Neural crest cell (in vitro differentiated cells): Measurements from ENCODE around the gene FHDC1. TPM values are rescaled to one million over a fixed set of nuclear protein-coding genes. Genes with fewer than 3 reads are reported as not detected.

Experiments used
- DNase-seq: peaks from one replicate; pipeline ENCODE4 v3.0.0; 2021; ENCODE audit warnings: low read depth, mixed read lengths, low spot score
- H3K27ac Mint-ChIP-seq: one replicate; pipeline ENCODE4 v1.8.0; 2021; ENCODE audit warnings: mild to moderate bottlenecking, mixed read lengths; ENCODE audit not compliant: unreplicated experiment
- H3K27me3 Mint-ChIP-seq: 2 replicates; pipeline ENCODE4 v1.8.0; 2021; ENCODE audit warnings: low read depth, mild to moderate bottlenecking, mixed read lengths
- H3K36me3 Mint-ChIP-seq: 2 replicates; pipeline ENCODE4 v1.8.0; 2021; ENCODE audit warnings: low read depth, mild to moderate bottlenecking, mixed read lengths
- H3K4me1 Mint-ChIP-seq: 2 replicates; pipeline ENCODE4 v1.8.0; 2021; ENCODE audit warnings: mixed read lengths
- H3K4me3 Mint-ChIP-seq: one replicate; pipeline ENCODE4 v1.8.0; 2021; ENCODE audit warnings: mild to moderate bottlenecking, mixed read lengths
- H3K9me3 Mint-ChIP-seq: 2 replicates; pipeline ENCODE4 v1.8.0; 2021; ENCODE audit warnings: mixed read lengths
- total RNA-seq: library from RNA; stranded (reverse); gene quantifications from 2 replicates; pipeline ENCODE4 v1.2.1, GENCODE V29; 2021
- TF ChIP-seq, protein P1 (sequence below): fragments of 200-600 bp; sonication (generic); conservative IDR thresholded peaks from 2 replicates; pipeline ENCODE4 v1.5.0; 2021; ENCODE audit warnings: antibody characterized with exemption, mild to moderate bottlenecking

FHDC1 gene
- total RNA-seq, 1 donor from 2014 or later: 52.0 TPM

DNA sequence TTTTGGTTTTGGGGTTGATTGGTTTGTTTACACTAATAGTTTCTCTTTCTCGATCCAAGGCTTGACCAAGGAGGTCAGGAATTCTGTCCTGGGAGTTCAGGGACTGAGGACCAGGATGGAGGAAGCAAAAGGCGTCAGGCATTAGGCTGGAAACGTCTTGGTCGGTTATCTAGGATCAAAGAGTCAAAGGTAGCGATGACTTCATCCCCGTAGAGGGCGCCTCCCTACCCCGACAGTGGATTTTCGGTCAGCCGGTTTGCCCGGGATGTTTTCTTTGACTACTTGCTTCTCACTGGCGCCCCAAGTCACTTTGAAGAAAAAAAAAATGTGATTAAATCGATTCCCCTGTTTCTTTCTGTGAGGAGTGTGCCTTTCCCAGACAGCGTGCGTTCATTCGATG is 980 bp upstream of the FHDC1 start:
- H3K36me3 Mint-ChIP-seq: peaks cover 12% of the 10 kb centered on the region
- H3K4me3 Mint-ChIP-seq: peak overlapping the region; percentile 86
- H3K9me3 Mint-ChIP-seq: no peaks in the 10 kb centered on the region
- peaks cover 60% of the 10 kb centered on the region for H3K4me1 Mint-ChIP-seq
- H3K27ac Mint-ChIP-seq: no peak overlapping the region
- no peak for DNase-seq
- peaks cover 57% of the 10 kb centered on the region for H3K27me3 Mint-ChIP-seq
- TF ChIP-seq, protein P1, sequence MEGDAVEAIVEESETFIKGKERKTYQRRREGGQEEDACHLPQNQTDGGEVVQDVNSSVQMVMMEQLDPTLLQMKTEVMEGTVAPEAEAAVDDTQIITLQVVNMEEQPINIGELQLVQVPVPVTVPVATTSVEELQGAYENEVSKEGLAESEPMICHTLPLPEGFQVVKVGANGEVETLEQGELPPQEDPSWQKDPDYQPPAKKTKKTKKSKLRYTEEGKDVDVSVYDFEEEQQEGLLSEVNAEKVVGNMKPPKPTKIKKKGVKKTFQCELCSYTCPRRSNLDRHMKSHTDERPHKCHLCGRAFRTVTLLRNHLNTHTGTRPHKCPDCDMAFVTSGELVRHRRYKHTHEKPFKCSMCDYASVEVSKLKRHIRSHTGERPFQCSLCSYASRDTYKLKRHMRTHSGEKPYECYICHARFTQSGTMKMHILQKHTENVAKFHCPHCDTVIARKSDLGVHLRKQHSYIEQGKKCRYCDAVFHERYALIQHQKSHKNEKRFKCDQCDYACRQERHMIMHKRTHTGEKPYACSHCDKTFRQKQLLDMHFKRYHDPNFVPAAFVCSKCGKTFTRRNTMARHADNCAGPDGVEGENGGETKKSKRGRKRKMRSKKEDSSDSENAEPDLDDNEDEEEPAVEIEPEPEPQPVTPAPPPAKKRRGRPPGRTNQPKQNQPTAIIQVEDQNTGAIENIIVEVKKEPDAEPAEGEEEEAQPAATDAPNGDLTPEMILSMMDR: no peak

DNA sequence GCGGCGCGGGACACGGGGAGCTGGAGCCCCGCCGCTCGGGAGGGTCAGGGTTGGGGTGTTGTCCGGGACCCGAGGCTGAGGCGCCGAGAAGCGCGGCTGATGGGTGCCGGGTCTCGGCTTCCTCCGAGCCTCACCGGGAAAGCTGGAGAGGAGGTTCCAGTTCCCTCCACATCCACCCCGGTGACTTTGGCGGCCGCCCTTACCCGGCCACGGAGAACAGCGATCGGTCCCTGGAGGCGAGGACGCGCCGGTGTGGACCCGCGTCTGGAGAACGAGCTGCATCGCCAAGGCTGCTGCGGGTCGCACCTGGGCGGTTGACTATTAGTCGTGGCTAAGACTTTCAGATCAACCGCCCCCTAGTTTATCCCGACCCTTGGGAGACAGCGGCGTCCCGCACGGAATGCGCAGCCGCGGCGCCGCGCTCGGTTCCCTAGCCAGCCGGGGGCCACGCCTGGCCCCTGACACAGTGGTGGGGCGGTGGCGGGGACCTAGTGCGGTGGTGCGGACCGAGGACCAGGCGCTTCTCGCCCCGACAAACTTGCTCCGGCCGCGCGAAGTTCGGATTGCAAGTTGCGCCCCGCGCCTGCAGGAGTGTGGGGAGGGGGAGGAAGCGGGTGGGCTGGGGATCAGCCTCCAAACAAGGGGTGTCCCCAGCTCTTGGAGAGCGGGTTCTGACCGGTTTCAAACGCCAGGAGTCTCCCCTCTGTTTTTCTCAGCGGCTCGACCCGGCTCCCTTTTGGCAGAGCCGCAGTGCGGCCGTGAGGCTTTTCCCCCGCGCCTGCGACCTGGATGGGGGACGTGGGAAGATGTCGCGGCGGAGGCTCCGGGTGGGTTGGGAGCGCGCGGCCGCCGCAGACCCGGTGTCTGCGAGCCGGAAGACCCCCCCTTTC is 568 bp downstream of the FHDC1 start:
- H3K27ac Mint-ChIP-seq: no peak overlapping the region
- DNase-seq: peak; percentile 30
- TF ChIP-seq, protein P1: no peak
- peaks cover 61% of the 10 kb centered on the region for H3K27me3 Mint-ChIP-seq
- H3K4me3 Mint-ChIP-seq: peak overlapping the region; percentile 83
- peaks cover 54% of the 10 kb centered on the region for H3K4me1 Mint-ChIP-seq
- H3K9me3 Mint-ChIP-seq: no peaks in the 10 kb centered on the region
- peaks cover 12% of the 10 kb centered on the region for H3K36me3 Mint-ChIP-seq

DNA sequence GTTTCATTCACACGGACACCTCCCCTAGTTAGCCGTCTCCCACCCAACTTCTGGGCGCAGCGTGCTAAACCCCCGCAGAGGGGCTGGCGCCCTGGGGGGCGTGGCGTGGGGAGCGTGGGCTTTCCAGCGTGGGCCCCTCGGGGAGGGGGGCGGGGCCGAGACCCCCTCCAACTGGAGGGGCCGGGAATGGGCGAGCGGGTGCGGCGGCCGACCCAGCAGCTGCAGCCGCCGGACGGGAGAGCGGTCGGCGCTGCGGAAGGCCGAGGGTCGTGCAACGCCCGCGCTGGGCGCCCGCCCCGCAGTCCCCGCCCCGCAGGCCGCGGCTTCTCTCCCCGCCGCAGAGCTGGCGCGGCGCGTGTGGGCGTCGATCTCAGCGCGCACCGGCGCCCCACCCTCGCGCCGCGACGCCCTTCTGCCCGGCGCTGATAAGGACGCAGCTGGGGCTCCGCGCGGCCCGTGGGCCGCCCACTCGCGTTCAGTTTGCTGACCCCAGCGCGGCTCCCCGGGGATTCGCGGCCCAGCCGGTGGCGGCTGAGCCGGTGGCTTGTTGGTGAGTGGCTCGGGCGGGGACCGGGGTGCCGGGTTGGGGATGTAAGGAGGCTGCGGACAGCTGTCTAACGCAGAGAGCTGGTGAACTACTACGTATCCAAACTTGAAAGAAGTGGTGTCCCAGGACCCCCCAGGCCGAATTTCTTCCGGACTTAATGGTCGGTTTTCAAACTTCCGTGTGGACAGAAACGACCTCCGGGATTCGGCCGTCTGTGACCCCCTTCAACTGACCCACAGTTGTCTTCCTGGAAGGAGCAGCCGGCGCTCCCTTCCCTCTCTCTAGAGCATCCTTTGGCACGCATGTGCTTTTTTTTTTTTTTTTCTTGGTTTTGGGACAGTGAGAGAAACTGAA is 1.5 kb downstream of the FHDC1 start:
- Mint-ChIP-seq H3K9me3 (no peaks in the 10 kb centered on the region), H3K27ac (peak overlapping the region; percentile 8), H3K27me3 (peaks cover 61% of the 10 kb centered on the region), H3K36me3 (peaks cover 14% of the 10 kb centered on the region), H3K4me1 (peaks cover 61% of the 10 kb centered on the region), H3K4me3 (peak overlapping the region; percentile 92)
- DNase-seq: peak; percentile 25
- TF ChIP-seq, protein P1: no peak

DNA sequence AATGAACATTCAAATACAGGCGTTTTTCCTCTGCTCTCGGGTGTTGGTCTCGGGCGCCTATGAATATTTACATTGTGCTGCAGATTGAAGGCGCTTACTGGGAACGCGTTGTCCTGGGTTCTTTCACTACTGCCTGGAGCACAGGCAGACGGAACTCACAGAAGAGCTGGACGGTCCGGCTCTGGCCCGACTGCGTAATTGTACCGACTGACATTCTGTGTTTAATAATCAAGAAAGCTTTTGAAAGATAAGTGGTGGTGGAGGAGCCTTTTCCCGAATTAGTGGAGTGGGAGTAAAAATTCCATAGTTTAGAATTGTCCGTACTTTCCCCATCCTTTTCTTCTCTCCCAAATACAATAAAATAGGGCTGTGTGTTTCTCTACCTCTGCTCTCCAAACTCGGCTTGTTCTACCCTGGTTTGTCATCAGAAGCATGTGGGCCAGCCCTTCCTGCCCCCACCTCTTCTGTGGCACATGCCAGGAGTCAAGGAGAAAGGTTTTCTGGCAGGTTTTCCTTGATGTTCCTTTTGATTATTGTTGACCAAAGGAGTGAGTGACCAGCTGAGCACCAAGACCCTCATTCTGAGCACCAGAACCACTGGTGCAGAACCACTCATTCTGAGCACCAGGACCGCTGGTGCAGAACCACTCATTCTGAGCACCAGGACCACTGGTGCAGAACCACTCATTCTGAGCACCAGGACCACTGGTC is 2.3 kb downstream of the FHDC1 start:
- TF ChIP-seq, protein P1: no peak
- H3K4me3 Mint-ChIP-seq: peak overlapping the region; percentile 92
- peaks cover 68% of the 10 kb centered on the region for H3K4me1 Mint-ChIP-seq
- H3K27me3 Mint-ChIP-seq: peaks cover 54% of the 10 kb centered on the region
- no peaks in the 10 kb centered on the region for H3K9me3 Mint-ChIP-seq
- DNase-seq: no peak
- H3K27ac Mint-ChIP-seq: peak overlapping the region; percentile 8
- peaks cover 17% of the 10 kb centered on the region for H3K36me3 Mint-ChIP-seq

DNA sequence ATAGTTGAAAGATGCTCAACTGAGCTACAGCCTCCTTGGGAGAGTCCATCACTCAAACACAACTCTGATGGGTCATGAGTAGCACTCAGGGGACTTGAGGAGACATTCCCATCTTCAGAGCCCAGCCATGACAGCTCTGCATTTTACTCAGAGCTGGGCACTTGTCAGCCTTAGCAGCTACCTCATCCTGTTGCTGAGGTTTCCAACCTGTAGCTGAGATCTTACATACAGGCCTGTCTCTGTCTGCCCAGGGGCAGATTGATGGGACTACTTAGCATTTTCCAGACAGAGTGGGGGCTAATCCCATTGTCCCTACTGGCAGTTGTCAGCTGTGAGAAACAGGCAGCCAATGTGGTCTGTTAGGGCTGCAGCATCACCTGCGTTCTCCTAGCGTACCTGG is 3.5 kb downstream of the FHDC1 start:
- H3K27ac Mint-ChIP-seq: no peak overlapping the region
- no peaks in the 10 kb centered on the region for H3K9me3 Mint-ChIP-seq
- peaks cover 69% of the 10 kb centered on the region for H3K4me1 Mint-ChIP-seq
- peaks cover 42% of the 10 kb centered on the region for H3K27me3 Mint-ChIP-seq
- H3K4me3 Mint-ChIP-seq: peak overlapping the region; percentile 92
- DNase-seq: no peak
- peaks cover 27% of the 10 kb centered on the region for H3K36me3 Mint-ChIP-seq
- TF ChIP-seq, protein P1: no peak
